ENCODE results near the gene TRAP1.

DNA sequence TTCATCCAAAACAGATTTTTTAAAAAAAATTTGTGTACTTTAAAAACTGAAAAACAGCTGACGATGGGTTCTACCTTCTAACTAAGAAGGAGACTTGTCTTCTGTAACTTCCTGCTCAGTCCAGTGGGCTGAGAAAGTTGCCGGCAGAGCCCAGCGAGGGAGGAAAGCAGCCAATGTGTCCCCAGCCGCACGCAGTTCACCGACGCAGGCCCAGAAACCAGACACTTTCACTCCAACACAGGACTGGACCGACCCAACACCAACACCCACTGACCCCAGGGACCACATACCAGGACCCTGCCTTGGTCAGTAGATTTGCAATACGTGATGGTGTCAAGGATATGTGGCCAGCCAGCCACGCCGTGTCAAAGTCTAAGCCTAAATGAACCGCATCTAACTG lies 25.6 kb downstream of the TRAP1 start:
- TF ChIP-seq, protein P1, sequence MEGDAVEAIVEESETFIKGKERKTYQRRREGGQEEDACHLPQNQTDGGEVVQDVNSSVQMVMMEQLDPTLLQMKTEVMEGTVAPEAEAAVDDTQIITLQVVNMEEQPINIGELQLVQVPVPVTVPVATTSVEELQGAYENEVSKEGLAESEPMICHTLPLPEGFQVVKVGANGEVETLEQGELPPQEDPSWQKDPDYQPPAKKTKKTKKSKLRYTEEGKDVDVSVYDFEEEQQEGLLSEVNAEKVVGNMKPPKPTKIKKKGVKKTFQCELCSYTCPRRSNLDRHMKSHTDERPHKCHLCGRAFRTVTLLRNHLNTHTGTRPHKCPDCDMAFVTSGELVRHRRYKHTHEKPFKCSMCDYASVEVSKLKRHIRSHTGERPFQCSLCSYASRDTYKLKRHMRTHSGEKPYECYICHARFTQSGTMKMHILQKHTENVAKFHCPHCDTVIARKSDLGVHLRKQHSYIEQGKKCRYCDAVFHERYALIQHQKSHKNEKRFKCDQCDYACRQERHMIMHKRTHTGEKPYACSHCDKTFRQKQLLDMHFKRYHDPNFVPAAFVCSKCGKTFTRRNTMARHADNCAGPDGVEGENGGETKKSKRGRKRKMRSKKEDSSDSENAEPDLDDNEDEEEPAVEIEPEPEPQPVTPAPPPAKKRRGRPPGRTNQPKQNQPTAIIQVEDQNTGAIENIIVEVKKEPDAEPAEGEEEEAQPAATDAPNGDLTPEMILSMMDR (IDR thresholded peaks at IDR 0.05; ENCODE audit: poor library complexity): no peak
- no peak for TF ChIP-seq EZH2 (IDR thresholded peaks at IDR 0.05; ENCODE audit: borderline replicate concordance)

All from hepatocyte (in vitro differentiated cells).